HTERT RPE-1 (cell line): ENCODE data around the gene MAPT.
"Not testable (repeated sequence)": the region's sequence is repeated elsewhere in the genome, so short reads cannot be mapped to it uniquely, and the experiment has no call there.

Source experiments
- in situ Hi-C: fragments of 300-500 bp; cut with MboI; formaldehyde crosslinking; loops from 4 replicates; pipeline ENCODE4 v1.14.3; 2020; ENCODE audit warnings: low sequenced_read_pairs

MAPT gene

DNA sequence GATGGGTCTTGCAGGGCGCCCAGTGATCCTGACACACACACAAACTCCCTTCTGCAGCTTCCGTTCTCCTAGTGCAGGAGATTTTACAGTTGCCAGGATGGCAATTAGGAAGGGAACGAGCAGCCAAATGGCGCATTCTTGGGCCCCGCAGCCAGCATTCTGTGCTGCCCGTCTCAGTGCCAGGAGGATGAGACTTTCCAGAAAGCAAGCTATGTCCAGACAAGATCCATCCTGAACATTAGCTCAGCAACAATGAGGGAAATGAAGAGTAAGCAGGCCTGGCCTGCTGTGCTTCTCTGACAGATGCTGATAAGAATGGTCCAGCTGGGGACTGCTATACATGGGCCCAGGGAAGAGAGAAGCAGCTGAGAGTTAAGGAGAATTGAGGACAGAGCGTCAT is 33.2 kb upstream of the MAPT start:
- in situ Hi-C loops, result no loop called here

- in situ Hi-C loops, result not testable (repeated sequence)
These were observed 32.2 kb upstream of the MAPT start for GRCh38 chr17:45862127-45862526.

DNA sequence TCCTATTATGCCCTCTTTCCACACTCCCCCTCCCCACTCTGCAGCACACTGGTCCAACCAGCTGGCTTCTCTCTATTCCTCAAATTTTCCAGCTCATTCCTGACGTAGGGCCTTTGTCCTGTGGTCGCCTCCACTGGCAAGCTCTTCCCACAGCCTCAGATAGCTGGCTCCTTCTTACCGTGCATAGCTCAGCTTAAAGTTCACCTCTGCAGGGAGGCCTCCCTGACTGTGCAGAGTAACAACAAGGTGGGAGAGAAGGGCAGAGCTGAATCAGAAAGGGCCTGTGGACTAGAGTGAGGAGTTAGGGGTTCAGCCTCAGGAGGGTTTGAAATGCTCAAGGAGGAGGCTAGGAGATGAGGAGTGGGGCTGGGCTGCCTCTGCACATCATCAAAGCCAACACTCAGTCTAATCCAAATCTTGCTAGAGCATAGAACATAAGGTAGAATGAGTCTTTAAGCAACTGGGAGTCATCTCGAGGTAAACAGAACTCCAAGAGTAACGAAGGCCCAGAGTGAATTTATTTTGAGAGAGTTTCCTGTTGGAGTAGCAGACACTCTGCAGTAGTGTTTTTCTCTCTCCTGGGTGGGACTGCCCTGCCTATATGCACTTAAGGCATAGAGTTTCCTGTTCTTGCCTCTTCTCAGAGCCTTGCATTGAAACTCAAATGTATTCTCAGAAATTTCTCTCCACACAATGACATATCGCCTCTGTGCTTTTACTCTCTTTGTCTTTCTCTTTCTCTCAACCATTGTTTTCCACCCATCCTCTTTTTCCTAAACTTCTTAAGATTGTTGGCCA is 30.3 kb upstream of the MAPT start:
- in situ Hi-C loops, result no loop called here

DNA sequence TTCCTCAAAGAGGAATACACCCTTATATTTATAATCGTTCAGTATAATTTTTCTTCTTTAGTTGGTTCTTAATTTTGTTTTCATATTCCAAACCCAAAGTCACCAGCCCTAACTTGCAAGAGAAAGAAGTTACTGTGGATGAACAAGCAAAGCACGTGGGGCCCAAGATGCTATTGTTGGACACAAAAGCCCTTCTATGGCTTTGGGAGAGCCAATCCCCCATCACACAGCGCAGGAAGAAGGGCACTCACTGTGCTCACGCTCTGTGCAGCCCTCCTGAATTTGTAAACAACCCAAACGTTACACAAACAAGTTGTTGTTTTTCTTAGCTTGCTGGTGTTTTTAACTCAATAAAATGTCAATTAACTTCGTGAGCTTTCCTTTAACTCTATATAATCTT is 27.2 kb upstream of the MAPT start:
- in situ Hi-C loops, result no loop called here

DNA sequence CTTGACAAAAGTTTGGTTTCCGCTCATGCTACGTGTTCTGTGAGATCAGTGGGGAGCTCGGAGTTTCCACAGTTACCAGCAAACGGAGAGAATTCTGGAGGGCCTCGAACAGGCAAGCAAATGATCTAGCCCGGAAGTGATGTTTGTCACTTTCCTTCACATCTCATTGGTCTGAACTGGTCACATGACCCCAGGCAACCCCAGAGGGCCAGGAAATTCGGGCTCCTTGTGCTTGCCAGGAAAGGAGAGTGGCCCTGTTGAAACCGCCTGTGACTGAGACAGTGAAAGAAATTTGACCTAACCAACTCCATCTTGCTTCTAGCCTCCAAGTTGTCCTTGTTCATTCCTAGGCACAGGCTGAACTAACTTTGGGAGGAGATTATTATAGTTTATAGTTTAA is 26.7 kb upstream of the MAPT start:
- in situ Hi-C loops, result no loop called here

DNA sequence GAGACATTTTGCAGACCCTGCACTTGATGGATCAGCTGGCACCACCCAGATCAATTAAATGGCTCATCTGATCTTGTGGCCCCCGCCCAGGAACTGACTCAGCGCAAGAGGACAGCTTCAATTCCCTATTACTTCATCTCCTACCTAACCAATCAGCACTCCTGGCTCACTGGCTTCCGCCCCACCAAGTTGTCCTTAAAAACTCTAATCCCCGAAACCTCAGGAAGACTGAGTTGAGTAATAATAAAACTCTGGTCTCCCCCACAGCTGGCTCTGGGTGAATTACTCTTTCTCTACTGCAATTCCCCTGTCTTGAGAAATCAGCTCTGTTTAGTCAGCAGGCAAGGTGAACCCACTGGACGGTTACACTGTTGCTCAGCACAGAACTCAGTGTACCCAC is 26.1 kb upstream of the MAPT start:
- in situ Hi-C loops, result no loop called here

DNA sequence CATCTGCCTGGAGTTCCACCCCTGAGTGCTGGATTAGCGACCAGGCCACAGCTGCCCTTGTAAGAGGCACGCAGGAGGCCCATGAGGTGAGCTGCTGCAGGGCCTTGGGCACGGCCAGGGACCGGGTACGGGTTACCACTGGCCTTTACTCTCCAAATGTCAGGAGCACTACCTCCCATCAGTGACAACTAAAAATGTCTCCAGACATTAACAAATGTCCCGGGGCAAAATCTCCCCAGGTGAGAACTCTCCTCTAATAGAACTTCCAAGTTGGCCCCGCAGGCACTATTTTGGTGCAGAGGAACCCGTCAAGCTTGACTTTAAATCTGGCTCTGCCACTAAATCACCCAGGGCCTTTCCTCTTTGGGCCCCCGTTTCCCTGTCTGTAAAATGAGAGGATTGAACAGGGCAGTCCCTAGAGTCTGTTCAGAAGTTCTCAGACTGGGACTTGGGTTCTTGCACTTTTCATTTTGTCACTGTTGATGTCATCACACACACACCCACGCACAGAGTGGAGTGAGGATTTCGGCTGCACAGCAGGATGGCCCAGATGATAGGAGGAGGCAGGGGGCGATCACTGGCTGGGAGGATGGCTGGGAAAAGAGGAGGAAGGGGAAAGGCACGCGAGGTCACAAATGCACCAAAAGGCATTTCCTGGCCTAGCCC is 24.5 kb upstream of the MAPT start:
- in situ Hi-C loops, result no loop called here

DNA sequence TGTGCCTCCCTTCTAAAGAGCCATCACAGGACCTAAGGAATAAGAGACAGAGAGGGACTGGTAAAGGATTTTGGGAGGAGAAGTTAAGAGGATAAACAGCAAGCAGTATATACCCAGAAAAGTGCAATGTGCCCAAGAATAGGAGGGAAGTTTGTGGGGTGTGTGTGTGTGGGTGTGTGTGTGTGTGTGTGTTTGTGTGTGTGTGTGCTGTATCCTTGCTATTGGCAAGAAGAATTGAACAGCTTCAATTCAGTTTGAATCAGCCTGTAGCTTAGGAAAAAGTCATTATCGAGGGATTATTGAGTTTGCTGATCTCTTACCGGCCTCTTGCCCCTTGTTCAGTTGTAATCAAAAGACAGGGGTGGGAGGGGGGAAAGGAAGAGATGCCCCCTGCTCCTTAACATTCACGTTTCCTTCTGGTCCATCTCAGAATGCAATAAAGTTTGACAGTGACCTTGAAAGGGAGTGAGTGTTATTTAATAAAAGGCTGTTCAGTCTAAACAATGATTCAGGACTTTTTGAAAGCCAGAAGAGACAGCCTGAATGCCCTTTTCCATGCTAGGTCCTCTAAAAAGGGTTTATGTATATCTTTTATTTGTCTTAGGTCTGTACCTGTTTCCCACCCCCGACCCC is 23.9 kb upstream of the MAPT start:
- in situ Hi-C loops, result no loop called here

GRCh38 chr17:45871718-45872117 is 22.6 kb upstream of the MAPT start:
- in situ Hi-C loops, result no loop called here

DNA sequence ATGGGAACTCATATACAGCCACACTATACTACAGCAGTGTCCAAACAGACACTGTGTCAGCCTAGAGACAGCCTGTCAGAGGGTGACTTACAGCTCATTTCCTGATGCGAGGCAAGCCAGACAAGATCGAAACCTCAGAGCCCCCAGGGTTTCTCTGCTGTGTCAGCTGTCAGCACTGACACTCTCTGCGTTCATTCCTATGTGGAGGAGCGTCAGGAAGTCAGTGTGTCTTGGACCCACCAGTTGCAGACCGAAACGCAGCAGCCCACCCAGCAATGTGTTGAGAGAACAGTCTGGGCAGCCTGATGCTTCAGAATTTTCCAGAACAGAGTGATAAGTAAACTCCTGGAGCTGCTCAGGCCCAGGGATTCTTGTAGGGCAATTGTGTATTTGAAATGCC is 20.6 kb upstream of the MAPT start:
- in situ Hi-C loops, result no loop called here

DNA sequence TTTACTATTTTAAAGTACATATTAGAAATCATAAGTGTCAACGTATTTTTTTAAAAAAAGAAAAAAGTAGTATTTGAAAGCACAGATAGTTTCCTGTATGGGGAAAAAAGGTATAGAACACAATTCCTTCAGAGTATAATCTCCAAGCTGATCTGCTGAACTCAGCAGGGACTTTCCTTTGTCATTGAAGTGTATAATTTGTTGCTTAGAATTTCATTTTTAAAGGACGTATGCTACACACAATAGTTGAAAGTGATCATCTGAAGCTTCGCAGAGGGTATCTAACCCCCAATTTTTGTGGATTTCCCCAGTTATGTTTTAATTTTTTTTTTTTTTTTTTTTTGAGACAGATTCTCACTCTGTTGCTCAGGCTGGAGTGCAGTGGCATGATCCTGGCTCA is 20.2 kb upstream of the MAPT start:
- in situ Hi-C loops, result no loop called here

- in situ Hi-C loops, result no loop called here
These were observed 17.8 kb upstream of the MAPT start for GRCh38 chr17:45876539-45876938.

GRCh38 chr17:45877467-45877866 is 16.9 kb upstream of the MAPT start:
- in situ Hi-C loops, result no loop called here

- in situ Hi-C loops, result no loop called here
These were observed 11.3 kb upstream of the MAPT start for GRCh38 chr17:45883063-45883462.

DNA sequence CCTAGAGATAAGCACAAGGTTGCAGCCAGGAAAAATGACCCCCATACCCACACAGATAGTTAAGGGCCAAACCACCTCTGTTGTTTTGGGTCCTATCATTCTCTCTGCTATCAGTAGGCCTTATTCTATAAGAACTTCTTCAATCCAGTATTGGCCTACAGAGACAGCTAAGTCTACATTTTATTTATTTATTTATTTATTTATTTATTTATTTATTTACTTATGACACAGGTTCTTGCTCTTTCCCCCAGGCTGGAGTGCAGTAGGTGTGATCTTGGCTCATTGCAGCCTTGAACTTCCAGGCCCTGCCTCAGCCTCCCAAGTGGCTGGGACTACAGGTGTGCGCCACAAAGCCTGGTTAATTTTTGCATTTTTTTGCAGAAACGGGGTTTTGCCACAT is 7.5 kb upstream of the MAPT start:
- in situ Hi-C loops, result no loop called here

GRCh38 chr17:45888392-45888791 is 6.0 kb upstream of the MAPT start:
- in situ Hi-C loops, result no loop called here

GRCh38 chr17:45889579-45889978 is 4.8 kb upstream of the MAPT start:
- in situ Hi-C loops, result no loop called here

- in situ Hi-C loops, result no loop called here
These were observed 681 bp upstream of the MAPT start for GRCh38 chr17:45893725-45894021.

- in situ Hi-C loops, result no loop called here
These were observed 1.1 kb downstream of the MAPT start for GRCh38 chr17:45895304-45895968.

DNA sequence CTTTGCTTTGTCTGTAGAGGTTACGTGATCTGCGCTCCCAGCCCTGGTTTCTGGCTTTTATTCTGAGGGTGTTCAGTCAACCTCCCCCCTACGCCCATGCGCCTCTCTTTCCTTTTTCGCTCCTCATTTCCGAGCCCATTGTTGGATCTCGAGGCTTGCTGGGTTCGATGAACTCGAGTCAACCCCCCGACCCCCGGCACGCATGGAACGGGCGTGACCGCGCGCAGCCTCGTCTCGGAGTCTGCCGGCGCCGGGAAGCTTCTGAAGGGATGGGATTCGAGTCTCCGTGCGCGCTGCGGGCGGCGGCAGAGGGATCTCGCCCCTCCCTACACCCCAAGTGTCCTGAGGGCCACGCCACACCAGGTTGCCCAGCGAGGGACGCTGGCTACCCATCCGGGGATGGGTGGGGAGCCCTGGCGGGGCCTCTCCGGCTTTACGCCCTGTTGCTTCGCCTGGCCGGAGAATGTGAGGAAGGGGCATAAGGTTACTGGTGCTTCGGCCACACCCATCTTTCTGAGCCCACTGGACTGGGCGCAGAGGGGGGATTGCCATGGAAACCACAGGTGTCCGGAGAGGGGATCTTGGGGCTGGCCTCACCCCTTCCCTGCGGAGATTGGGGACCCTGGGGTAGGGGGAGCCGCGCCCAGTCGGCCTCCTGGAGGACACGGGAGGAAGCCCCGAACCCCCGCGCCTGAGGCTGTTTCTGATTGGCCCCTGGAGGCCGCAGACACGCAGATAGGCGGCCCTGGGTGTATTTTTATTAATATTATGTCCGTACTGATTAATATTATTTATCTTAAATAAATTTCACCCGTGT is 1.8 kb downstream of the MAPT start:
- in situ Hi-C loops, result no loop called here
